CD4-positive, alpha-beta T cell treated with Interleukin-1 beta for 1 hour (primary cell): ENCODE results near the gene FBLIM1.

Experiments
- DNase-seq, 2 donors: peaks; one replicate each; pipeline ENCODE4 v3.0.0-alpha.2; 2020 to 2022

The FBLIM1 gene

GRCh38 chr1:15748690-15749398 lies 9.8 kb upstream of the FBLIM1 start:
- no peak for DNase-seq

DNA sequence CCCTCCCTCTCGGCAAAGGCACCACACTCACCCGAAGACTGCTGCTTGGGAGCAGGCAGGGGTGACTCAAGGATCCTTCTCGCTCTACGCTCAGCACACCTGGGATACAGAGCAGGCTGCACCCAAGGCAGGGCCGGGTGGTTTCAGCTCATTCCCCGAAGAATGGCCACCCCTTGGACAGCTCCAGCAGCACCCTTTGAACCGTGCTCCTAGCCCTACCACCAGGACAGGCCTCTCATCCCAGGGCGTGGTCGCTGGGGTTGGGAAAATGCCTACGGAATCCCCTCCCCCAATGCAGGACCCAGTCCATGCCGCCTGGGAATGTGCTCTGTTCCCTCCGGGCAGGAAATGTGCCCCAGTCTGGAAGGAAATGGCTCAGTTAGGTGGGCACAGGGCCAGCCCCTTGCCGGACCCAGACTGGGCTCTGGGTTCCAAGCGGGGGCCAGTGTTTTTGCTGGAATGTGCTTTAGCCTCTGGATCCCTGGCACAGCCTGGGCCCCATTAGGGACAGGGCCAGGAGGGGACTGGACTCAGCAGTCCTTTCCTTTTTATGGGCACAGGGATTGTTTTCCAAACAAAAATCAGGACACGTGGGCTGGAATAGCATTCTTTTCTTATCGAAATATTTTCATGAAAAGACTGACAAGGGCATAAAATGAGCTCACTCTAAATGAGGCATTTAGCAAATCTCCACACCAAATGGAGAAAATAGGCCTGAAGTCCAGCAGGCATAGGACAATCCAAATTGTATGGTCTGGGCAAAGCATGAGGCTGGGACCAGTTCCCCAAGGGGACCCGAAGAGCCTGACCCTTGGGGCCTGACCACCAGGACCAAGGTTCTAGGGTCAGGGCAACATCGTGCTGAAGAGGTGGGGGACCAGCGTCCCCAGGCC lies 8.9 kb upstream of the FBLIM1 start:
- no peak for DNase-seq

- DNase-seq: no peak
These were observed 7.7 kb upstream of the FBLIM1 start for GRCh38 chr1:15750924-15751323.

GRCh38 chr1:15751717-15752116 lies 6.9 kb upstream of the FBLIM1 start:
- DNase-seq: no peak

DNA sequence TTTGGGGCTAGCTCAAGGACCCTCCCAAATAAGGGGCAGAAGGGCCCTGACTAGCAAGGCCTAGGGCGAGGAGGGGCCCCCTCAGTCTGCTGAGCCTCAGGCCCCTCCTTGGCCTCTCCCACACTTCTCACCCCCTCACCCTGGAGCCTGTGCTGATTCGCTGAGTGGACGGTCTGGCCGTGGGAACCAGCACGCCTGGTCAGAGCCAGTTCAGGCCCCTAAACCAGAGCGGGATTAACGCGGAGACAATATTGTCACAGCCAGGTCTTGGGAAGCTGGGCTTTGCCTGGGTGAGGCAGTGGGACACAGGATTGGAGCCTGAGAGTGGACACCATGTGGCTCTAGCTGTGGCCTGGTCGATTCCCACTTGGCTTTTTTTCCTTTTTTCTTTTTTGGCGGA lies 4.8 kb upstream of the FBLIM1 start:
- DNase-seq: no peak

DNA sequence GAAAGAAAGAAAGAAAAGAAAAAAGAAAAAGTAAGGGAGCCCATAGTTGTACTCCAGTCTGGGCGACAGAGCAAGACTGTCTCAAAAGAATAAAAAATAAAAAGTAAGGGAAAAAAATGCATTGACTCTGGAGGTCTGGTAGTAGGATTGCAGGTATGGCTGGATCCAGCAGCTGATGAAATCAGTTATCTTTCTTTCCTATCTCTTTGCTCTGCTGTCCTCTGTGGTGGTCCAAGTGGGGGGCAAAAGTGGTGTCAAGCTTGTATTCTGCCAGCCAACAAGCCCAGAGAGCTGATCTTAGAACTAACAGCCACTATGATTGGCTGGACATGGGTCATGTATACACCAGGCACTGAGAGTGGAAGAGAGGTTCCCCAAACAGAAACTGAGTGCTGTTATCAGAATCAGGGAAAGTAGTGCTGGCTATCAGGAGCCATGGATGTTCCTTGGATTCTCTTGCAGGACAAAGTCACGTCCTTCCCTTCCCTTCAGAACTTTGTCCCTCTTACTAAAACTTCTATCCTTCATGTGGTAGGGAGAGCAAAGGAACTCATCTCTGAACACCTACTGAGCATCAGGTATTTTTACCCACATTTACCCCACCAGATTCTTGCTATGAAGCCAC lies 3.5 kb upstream of the FBLIM1 start:
- no peak for DNase-seq

DNA sequence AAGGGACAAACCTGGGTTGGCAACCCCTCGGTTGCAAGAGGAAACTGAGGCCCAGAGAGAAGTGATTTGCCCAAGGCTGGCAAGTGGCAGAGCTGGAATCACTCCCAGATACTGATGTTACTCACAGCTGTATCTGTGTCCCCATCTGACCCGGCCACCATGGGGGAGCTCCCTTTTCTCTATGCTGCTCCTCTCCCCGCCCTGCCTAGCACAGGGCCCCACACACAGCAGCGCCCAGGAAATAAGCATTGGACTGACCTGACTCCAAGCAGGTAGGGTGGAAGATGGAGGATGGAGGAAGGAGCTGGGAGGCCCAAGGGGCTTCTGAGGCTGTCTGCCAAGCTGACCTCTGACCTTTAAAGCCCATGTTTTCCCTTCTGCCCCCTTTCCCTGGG lies 3.0 kb upstream of the FBLIM1 start:
- DNase-seq: no peak

DNA sequence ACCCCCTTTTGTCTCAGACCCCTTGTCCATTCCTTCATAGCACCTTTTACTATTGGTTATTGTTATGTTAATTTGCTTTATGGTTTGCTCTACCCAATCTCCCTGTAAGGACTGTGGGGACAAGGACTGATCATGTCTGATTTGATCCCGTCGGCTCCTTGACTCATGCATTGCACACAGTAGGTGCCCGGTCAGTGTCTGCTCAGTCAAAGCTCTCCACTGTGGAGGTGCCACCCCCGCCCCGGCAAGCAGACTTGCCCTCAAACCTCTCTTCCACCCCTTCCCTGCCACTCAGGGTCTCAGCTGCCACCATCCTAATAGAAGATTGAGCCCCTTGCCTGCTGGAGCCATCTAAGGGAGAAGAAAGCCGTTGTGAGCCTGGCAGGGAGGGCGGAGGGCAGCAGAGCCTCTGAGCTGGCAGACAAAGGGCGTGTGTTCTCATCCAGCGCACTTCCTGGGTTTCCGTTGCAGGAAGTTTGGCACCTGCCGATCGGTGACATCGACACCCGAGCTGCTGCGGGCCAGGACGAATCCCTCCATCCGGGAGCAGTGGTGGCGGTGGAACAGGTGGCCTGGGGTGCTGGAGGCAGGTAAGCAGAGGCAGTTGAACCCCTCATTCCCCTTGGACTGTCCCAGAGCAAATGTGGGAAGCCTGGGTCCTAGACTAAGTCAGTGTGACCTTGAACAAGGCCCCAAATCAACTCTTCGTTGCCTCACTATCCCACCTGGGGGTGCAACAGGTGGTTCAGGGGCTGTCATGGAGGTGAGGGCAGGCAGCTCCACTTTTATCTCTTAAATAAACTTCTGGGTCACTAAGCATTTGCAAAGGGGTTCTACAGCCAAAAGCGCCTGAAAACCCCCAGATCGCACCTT lies 2.2 kb upstream of the FBLIM1 start:
- no peak for DNase-seq

GRCh38 chr1:15757016-15757543 lies 1.5 kb upstream of the FBLIM1 start:
- DNase-seq: no peak

- DNase-seq: no peak
These were observed 836 bp upstream of the FBLIM1 start for GRCh38 chr1:15757575-15758342.

DNA sequence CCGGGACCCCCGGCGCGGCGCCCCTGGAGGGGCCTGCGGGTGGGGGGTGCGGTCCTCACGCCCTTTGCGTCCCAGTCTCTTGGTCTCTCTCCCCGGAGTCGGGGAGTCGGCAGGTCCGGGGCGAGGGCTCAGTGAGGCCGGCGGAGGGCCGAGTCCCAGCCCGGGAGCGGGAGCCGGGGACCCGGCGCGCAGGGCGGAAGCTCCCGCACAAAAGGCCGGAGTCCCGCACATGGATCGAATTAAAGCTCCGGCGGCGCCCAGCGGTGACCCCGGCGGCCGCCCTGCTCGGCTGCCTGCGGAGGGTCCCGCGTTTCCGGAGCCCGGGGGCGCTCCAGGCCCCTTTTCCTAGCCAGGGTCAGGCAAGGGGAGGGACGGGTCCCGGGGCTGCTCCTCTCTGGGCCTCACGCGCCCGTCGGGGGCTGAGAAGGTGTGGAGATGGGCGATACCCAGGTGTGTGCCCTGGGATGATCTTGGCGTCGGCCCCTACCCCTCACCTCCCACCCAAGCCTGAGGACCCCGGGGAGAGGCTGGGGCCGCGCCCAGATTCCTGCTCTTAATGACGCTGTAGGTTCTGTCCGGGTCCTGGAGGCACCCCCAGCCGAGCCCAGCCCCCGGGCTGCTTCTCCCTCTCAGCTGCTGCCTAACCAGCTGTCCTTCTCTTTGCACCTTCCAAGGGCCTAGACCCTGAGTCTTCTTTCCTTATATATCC lies 512 bp downstream of the FBLIM1 start:
- DNase-seq: no peak

DNA sequence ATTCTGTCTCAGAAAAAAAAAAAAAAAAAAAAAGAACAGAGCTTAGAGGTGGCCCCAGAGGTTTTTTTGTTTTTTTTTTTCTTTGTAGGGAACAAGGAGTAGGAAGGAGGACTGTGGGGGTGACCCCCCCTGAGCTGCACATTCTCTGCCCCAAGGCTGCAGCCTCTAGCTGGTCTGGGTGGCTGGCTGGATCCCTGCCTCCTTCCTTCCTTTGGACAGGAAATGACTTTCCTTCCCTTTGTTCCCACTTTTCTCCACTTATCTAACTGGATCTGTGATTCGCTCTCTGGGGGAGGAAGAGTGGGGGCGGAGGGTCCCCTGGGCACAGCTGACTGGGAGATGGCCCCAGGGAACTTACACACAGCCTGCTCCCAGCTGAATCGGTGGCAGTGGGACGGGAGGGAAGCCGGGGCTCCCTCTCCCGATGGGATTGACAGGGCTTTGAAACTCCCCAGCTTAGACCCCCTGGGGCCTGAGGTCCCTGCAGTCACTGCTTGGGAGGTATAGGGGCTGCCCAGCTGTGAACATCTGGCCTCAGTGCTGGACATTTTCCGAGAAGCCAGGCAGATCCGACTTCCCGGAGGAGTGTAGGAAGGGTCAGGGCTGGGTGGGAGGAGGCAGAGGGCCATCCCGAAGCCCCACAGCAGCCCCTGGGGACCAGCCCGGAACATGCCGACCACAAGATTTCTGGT lies 2.1 kb downstream of the FBLIM1 start:
- DNase-seq: no peak

DNA sequence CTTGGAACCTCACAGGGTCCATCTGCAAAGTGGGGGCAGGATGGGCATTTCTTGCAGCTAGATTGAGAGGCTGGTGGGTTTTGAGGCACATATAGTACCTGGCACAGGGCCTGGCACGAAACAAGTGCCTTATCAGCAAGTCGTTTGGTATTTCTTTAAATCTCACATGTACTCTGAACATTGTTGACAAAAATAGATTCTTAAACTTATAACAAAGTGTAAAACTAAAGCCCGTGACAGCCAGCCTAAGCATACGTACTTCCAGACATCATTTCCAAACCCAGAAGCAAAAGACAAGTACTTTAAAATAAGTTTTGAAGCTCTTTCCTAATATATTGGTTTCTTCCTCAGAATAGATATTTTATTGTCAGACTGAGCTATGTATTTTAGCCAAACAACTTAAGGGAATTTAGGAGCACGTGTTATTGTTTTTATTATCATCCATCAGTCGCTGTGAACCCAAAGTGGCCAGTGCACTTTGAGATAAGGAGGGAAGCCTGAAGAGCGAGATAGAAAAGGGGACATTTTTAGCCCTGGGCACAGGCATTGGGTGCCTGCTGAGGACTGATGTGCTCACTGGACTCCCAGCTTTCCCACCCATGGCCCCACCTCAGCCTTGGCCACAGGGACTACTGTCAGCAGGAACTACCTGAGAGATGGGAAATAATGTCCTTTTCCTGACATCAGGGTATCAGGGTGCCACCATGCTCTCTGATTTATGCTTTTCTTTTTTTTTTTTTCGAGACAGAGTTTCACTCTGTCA lies 3.0 kb downstream of the FBLIM1 start:
- no peak for DNase-seq

DNA sequence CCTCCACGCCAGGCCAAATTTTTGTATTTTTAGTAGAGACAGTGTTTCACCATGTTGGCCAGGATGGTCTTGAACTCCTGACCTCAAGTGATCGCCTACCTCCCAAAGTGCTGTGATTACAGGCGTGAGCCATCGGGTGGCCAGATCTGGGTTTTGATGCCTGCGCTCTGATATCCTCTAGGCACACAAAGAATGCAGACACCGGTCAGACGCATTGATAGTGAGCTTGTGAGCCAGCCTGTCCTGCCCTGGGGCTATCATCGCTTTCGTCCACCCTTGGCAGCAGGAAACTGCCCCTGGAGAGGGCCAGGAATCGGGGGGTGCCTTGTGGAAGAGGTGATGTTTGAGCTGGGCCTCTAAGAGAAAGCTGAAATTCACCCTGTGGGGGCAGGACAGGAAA lies 4.0 kb downstream of the FBLIM1 start:
- DNase-seq: no peak

DNA sequence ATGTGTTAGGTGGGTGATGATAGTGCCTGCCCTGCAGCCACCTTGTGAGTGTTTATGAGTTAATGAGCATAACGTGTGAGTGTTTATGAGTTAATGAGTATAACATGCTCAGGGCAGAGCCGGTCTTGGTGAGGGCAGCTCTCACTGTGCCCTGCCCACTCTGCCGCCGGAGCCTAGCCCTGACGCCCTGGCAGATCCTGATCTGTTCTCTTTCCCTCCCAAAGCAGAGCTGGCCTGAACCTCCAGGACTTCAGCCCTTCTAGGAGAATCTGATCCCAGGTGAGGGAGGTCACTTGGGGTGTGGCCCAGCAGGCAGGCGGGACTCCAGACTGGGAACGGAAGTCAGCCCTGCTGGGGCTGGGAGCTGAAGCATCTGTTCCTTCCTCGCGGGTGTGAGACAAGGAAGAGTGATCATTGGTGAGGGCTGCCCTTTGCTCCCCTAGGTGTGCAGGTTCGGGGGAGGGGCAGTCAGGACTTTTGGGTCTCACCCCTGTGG lies 5.7 kb downstream of the FBLIM1 start:
- DNase-seq: no peak

DNA sequence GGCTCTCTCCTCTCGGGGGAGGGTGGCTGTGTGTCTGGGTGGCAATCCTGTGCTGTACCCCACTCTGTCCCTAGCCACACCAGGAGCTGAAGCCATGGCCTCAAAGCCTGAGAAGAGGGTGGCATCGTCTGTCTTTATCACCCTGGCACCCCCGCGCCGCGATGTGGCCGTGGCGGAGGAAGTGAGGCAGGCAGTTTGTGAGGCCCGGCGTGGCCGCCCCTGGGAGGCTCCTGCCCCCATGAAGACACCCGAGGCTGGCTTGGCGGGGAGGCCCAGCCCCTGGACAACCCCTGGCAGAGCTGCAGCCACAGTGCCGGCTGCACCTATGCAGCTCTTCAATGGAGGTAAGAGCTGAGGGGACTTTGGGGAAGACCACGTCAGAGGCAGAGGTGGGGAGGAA lies 6.3 kb downstream of the FBLIM1 start:
- no peak for DNase-seq

DNA sequence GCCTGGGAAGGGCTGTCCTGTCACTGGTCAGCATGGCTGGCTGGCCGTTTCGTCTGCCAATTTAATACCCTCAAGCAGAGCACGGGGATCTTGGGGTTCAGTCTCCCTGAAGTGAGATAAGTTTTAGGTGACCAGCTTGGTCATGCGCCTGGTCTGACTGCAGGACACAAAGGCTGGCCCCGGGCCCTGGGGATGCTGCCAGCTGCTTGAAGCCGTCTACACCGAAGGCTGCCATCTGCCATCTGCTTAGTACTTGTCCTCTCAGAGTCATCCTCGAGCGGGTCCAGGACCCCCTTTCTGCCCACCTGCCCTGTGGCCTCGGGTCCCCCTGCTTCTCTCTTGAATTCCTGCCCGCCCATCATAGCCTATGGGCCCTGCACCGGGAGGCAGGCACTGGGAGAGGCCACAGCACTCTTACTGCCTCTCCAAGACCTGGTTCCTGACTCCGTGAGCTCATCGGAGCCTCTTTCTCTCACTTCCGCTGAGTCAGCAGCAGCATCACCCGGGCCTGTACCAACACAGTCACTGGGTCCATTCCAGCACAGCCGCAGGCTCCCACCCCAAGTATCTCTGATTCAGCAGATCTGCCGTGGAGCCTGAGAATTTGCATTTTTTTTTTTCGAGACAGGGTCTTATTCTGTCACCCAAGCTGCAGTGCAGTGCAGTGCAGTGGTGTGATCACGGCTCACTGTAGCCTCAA lies 7.0 kb downstream of the FBLIM1 start:
- DNase-seq: no peak

DNA sequence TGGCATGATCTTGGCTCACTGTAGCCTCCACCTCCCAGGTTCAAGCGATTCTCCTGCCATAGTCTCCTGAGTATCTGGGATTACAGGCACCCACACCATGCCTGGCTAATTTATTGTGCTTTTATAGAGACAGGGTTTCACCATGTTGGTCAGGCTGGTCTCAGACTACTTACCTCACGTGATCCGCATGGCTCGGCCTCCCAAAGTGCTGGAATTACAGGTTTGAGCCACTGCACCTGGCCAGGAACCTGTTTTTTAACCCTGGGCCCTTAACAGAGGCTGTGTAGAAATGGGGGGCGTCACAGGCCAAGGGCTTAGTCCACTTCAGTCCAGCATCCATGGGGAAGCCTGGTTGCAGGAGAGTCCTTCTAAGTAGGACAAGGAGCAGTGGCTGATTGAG lies 9.3 kb downstream of the FBLIM1 start:
- no peak for DNase-seq

GRCh38 chr1:15768388-15768787 lies 9.8 kb downstream of the FBLIM1 start:
- DNase-seq: no peak
